Mucosa of descending colon (tissue), 3 donors: ENCODE measurements around the gene PRR5L. TPM values are rescaled to one million over a fixed set of nuclear protein-coding genes. Genes with fewer than 3 reads are reported as not detected.

ENCODE experiments used
- ATAC-seq: fragments of 200-7000 bp; cut with Tn5 transposase; one replicate; pipeline ENCODE4 v1.9.1; 2020; ENCODE audit warnings: mild to moderate bottlenecking, moderate library complexity
- DNase-seq, 3 donors: peaks; one replicate each; pipeline ENCODE4 v3.0.0-alpha.2; 2020
- H3K36me3 ChIP-seq: fragments of 200-600 bp; one replicate; pipeline ENCODE4 v1.8.0; 2021; ENCODE audit warnings: low read depth, mild to moderate bottlenecking
- H3K4me1 ChIP-seq: fragments of 200-600 bp; one replicate; pipeline ENCODE4 v1.8.0; 2021; ENCODE audit warnings: low read depth, mild to moderate bottlenecking
- H3K4me3 ChIP-seq: fragments of 200-600 bp; one replicate; pipeline ENCODE4 v1.8.0; 2021; ENCODE audit warnings: mild to moderate bottlenecking
- H3K9me3 ChIP-seq: fragments of 200-600 bp; one replicate; pipeline ENCODE4 v1.8.0; 2021; ENCODE audit warnings: mild to moderate bottlenecking
- CTCF ChIP-seq: fragments of 200-600 bp; IDR thresholded peaks from one replicate; pipeline ENCODE4 v1.8.0; 2022; ENCODE audit warnings: antibody characterized with exemption, mild to moderate bottlenecking
- intact Hi-C, 2 donors: fragments of 100-400 bp; cut with DNase I in 1 of 2; cut with micrococcal nuclease in 1 of 2; formaldehyde crosslinking; loops; one replicate each; pipeline versions ENCODE4 v1.11.0 to v1.11.1; 2022; cut with DNase I, micrococcal nuclease
- total RNA-seq, 3 donors: library from RNA; stranded (reverse); fragmentation: NEBNext Ultra II Directional in 2 of 3; extraction: Animal tissue kit (Norgen Biotek cat#: 25700) in 2 of 3; gene quantifications; one replicate each; pipeline versions ENCODE4 v1.2.1 to v1.2.4, GENCODE V29; 2021 to 2023
- donor health status: DM: no; HTN: no; CAD: no; lungs with moderate emphysema.
- donor health status: DM: no; HTN: no; CAD: no.
- donor health status: DM: no; HTN: yes; CAD: no.

The PRR5L gene
- total RNA-seq, 3 donors from 2014 or later = 138 to 250 (median 203) TPM

- TF ChIP-seq CTCF = no peak
- intact Hi-C loops = no loop called here
- DNase-seq = no peak
- Histone ChIP-seq H3K9me3 (no peaks in the 10 kb centered on the region), H3K4me1 (peaks cover 6% of the 10 kb centered on the region), H3K36me3 (no peaks in the 10 kb centered on the region), H3K4me3 (no peak overlapping the region)
- ATAC-seq = no peak
Measured at GRCh38 chr11:36388071-36388470, 92.0 kb downstream of the PRR5L start.

GRCh38 chr11:36388951-36389350 is 92.9 kb downstream of the PRR5L start:
- H3K9me3 ChIP-seq = no peaks in the 10 kb centered on the region
- H3K36me3 ChIP-seq = no peaks in the 10 kb centered on the region
- intact Hi-C loops = no loop called here
- no peak for TF ChIP-seq CTCF
- H3K4me3 ChIP-seq = no peak overlapping the region
- ATAC-seq = no peak
- peaks cover 6% of the 10 kb centered on the region for H3K4me1 ChIP-seq
- DNase-seq = no peak

GRCh38 chr11:36389811-36390210 is 93.7 kb downstream of the PRR5L start:
- no peak overlapping the region for H3K4me3 ChIP-seq
- ATAC-seq = no peak
- TF ChIP-seq CTCF = no peak

DNA sequence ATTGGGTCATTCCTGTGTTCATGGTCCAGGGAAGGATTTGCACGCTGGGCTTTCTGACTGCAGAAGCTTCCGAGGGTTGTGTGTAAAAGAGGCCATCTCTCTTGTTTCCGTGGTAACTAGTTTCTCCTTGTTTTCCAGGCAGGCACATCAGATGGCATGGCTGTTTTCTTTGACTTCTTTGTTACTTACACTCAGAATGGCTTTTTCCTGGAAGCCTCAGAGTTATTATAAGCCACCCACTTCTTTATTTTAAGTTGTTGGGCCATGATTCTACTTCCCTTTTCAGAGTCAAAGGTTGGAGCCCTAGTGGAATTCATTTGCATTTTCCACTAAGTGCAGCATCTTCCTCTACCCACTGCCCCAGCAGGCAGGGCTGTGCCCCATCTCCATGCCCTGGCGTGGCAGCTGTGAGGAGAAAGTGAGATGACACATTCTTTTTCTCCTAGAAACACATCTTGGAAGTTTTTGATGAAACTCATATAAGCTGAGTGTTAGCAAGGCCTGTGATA is 94.9 kb downstream of the PRR5L start:
- H3K4me1 ChIP-seq = no peaks in the 10 kb centered on the region
- DNase-seq = no peak
- no peak overlapping the region for H3K4me3 ChIP-seq
- ATAC-seq = peak; percentile 28
- H3K9me3 ChIP-seq = no peaks in the 10 kb centered on the region
- no peaks in the 10 kb centered on the region for H3K36me3 ChIP-seq
- intact Hi-C loops = no loop called here
- TF ChIP-seq CTCF = no peak

More at GRCh38 chr11:36389811-36390210, 93.7 kb downstream of the PRR5L start:
- Histone ChIP-seq H3K4me1 (peaks cover 4% of the 10 kb centered on the region), H3K9me3 (no peaks in the 10 kb centered on the region), H3K36me3 (no peaks in the 10 kb centered on the region)
- DNase-seq = no peak
- intact Hi-C loops = no loop called here

- no peak for DNase-seq
- Histone ChIP-seq H3K9me3 (no peaks in the 10 kb centered on the region), H3K36me3 (no peaks in the 10 kb centered on the region), H3K4me1 (no peaks in the 10 kb centered on the region), H3K4me3 (no peak overlapping the region)
- no peak for TF ChIP-seq CTCF
- no peak for ATAC-seq
- intact Hi-C loops = no loop called here
Measured at GRCh38 chr11:36392196-36392595, 96.1 kb downstream of the PRR5L start.

GRCh38 chr11:36394056-36394455 is 98.0 kb downstream of the PRR5L start:
- no peaks in the 10 kb centered on the region for H3K9me3 ChIP-seq
- DNase-seq = no peak
- no peak overlapping the region for H3K4me3 ChIP-seq
- no peak for TF ChIP-seq CTCF
- H3K36me3 ChIP-seq = no peaks in the 10 kb centered on the region
- H3K4me1 ChIP-seq = no peaks in the 10 kb centered on the region
- intact Hi-C loops = no loop called here
- ATAC-seq = no peak
